NT2/D1 (cell line): ENCODE measurements around the gene IL33.

ENCODE experiments used
- SUZ12 ChIP-seq: IDR thresholded peaks from 2 replicates; pipeline ENCODE4 v1.6.1; 2011; ENCODE audit not compliant: insufficient read length, insufficient read depth; ENCODE audit errors: extremely low read depth
- YY1 ChIP-seq: IDR thresholded peaks from 2 replicates; pipeline ENCODE4 v1.6.1; 2011; ENCODE audit not compliant: insufficient read length, insufficient read depth
- ZNF274 ChIP-seq: IDR thresholded peaks from 2 replicates; pipeline ENCODE4 v1.6.1; 2011; ENCODE audit warnings: mild to moderate bottlenecking, low read depth, low read length

GRCh38 chr9:6212722-6213375 is 2.8 kb upstream of the IL33 start:
- TF ChIP-seq SUZ12: no peak
- TF ChIP-seq ZNF274: no peak
- TF ChIP-seq YY1: no peak
